GM19238 (cell line): ENCODE data around the gene MINDY1.

Experiments used
- DNase-seq: peaks from one replicate; pipeline ENCODE4 v3.0.0; 2011; ENCODE audit warnings: low spot score; ENCODE audit not compliant: insufficient read length

The MINDY1 gene

GRCh38 chr1:151006327-151007052 lies at the start of gene MINDY1:
Gene MINDY1, minus strand, starts transcription at chr1:151006902. Its CDS starts 4,285 bp downstream, at chr1:151002617.
- DNase-seq: peak; percentile 56

- no peak for DNase-seq
These were observed 49.4 kb upstream of the MINDY1 start for GRCh38 chr1:151056149-151056548.

DNA sequence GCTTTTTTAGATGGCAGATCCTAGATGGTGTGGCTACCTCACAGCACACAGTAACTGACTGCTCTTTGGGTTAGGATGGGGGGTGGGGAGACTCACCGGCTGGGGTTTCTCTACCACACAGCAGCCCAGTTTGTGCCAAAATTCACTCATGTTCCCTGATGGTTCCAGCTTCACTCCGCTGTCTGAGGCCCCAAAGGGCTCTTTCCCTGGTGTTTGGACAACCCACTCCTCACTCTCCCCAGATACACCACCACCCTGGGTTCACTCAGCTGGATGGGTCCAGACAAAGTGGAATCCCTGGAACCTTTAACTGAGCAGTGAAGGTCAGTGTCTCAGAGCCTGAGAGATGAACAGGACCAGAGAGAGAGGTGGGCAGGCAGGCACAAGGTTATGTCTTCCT lies 48.9 kb upstream of the MINDY1 start:
- DNase-seq: no peak

DNA sequence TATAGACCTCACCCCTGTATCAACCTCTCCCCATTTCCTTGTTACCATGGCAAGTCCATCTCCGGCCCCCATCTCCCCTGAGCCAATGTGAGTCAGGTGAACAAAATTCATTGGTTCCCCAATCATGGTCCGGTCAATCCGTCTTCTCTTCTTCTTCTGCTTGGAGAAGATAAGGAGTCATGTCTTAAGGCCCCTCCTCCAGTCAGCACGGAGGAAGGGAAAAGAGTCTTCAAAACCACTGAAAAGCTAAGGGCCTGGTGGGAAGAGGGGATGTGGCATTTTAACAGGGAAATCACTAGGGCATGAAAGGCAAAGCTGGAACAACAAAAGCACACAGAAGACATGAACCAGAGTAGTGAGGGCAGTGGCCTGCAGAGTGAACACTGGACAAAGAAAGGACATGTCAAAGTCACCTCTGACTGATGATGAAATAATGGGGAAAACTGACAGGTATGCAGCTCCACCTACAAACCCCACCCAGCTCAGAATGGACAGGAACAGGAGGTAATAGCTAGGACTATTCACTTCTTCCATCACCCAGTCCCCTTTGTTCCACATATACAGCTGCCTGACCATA lies 48.4 kb upstream of the MINDY1 start:
- DNase-seq: no peak

DNA sequence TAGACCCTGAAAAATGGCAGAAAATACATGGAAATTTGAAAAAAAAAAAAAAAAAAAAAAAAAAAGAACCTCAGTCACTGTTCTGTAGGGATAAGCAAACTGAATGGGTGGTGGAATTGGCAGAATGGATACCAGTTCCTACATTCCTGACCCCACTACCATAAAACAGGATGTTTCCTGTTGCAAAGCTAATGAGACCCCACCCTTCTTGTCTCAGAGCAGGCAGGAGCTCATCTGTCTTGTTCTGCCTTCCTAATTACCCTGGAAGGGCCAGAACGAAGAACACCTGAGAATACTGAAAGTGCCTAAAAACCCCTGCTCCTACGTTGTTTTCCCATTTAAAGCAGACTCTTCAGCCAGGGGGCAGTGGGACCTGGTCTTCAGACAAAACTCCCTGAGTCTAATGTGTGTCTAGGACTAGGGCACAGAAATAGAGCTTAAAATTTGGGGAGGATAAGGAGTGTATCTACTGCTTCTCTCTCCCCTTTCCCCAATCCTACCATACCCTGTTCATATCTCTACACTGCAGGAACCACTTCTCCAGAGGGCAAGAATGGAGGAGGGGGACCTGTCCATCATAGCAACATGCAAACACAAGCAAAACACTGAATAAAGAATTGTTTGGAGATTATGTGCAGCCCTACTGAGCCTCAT lies 44.8 kb upstream of the MINDY1 start:
- DNase-seq: no peak

- DNase-seq: no peak
These were observed 43.5 kb upstream of the MINDY1 start for GRCh38 chr1:151050051-151050688.

DNA sequence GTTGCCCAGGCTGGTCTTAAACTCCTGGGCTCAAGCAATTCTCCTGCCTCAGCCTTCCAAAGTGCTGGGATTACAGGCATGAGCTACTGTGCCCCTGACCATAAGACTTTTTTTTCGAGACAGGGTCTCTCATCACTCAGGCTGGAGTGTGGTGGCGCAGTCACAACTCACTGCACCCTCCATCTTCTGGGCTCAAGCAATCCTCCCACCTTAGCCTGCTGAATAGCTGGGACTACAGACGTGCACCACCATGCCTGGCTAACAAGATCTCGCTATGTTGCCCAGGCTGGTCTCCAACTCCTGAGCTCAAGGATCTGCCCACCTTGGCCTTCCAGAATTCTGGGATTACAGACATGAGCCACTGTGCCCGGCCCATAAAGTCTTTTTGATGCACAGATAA lies 42.8 kb upstream of the MINDY1 start:
- no peak for DNase-seq

DNA sequence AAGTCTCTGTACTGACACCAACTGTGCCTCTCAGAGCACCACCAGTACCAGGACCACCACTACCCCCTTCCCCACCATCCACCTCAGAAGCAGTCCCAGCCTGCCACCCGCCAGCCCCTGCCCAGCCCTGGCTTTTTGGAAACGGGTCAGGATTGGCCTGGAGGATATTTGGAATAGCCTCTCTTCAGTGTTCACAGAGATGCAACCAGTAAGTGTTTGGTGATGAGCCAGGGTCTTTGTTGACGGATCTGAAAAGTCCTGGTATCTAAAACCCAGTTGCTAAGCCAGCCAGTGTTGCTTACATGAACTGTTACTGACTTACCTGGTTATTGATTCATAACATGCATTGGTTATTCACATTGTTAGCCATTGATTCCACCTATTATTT lies 41.9 kb upstream of the MINDY1 start:
- no peak for DNase-seq

DNA sequence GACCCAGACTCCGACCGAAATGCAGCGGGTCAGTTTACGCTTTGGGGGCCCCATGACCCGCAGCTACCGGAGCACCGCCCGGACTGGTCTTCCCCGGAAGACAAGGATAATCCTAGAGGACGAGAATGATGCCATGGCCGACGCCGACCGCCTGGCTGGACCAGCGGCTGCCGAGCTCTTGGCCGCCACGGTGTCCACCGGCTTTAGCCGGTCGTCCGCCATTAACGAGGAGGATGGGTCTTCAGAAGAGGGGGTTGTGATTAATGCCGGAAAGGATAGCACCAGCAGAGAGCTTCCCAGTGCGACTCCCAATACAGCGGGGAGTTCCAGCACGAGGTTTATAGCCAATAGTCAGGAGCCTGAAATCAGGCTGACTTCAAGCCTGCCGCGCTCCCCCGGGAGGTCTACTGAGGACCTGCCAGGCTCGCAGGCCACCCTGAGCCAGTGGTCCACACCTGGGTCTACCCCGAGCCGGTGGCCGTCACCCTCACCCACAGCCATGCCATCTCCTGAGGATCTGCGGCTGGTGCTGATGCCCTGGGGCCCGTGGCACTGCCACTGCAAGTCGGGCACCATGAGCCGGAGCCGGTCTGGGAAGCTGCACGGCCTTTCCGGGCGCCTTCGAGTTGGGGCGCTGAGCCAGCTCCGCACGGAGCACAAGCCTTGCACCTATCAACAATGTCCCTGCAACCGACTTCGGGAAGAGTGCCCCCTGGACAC lies 41.4 kb upstream of the MINDY1 start:
- DNase-seq: peak; percentile 63

DNA sequence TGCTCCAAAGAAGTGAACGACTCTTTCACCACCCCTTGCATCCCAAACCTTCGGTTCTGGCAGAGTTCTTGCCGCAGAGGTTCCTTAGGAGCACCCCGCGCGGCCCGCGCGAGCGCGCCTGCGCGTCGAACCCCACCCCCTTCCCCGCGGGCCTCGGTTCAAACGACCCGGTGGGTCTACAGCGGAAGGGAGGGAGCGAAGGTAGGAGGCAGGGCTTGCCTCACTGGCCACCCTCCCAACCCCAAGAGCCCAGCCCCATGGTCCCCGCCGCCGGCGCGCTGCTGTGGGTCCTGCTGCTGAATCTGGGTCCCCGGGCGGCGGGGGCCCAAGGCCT lies 40.9 kb upstream of the MINDY1 start, which contains the start of gene C1orf56:
C1orf56 (plus strand) TSS at position 161 of the 334 bp plus-strand sequence; CDS start at position 258, 97 bp downstream.
- peak; percentile 68 for DNase-seq

DNA sequence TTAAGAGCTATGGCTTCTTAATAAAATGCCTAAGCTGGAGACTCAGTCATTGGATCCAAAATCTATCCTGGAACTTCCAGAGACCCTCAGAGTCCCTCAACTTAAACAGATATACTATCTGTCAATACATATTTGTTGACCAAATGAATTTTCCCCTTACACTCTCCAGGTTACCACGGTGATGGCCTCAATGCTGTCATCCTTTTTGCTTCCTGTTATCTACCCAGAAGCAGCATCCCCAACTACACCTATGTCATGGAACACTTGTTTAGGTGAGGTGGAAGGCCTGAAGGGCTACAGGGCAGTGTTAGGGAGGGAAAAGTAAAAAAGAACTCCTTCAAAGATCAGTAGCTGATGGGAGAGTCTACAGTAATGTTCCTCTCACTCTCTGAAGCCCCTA lies 36.5 kb upstream of the MINDY1 start:
- no peak for DNase-seq

GRCh38 chr1:151039521-151039920 lies 32.8 kb upstream of the MINDY1 start:
- no peak for DNase-seq

GRCh38 chr1:151037032-151037431 lies 30.3 kb upstream of the MINDY1 start:
- DNase-seq: no peak

GRCh38 chr1:151036356-151036755 lies 29.7 kb upstream of the MINDY1 start, which contains the start of gene BNIPL:
Gene BNIPL, plus strand, starts transcription at chr1:151036586. Its CDS starts 140 bp downstream, at chr1:151036726.
- DNase-seq: no peak

GRCh38 chr1:151035167-151035566 lies 28.5 kb upstream of the MINDY1 start:
- DNase-seq: no peak

DNA sequence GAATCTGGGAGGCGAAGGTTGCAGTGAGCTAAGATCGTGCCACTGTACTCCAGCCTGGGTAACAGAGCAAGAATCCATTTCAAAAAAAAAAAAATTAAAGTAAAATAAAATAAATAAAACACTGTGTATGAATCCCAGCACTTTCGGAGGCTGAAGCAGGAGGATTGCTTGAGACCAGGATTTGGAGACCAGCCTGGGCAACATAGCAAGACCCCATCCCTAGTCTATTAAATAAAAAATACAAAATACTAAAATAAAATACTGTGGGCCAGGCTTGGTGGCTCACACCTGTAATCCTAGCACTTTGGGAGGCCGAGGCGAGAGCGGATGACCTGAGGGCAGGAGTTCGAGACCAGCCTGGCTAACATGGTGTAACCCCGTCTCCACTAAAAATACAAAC lies 25.5 kb upstream of the MINDY1 start:
- DNase-seq: no peak

DNA sequence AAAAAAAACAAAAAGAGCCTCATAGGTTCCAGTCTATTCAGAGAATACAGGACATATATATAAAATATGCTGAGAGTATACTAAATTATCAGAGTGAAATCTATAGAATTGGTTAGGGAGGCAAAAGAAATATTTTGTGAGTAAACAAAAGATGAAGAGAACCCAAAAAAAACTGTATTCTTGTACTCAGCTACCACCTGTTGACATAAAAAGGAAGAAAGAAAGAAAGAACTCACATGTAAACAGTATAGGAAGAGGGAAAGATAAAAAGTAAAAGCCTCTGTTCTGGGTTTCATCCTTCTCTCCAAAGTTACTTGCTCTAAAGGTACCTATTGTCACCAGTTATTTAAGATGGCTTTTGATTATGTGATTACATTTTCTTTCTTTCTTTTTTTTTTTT lies 19.8 kb upstream of the MINDY1 start:
- no peak for DNase-seq

GRCh38 chr1:151024540-151025146 lies 17.9 kb upstream of the MINDY1 start:
- peak; percentile 75 for DNase-seq

- DNase-seq: no peak
These were observed 6.8 kb upstream of the MINDY1 start for GRCh38 chr1:151013518-151013917.

- DNase-seq: no peak
These were observed 6.2 kb upstream of the MINDY1 start for GRCh38 chr1:151012684-151013471.
